ENCODE measurements around the gene RYK.

GRCh38 chr3:134179508-134179907, 71.2 kb downstream of the RYK start:
- no peak for TF ChIP-seq POLR2A (IDR thresholded peaks at IDR 0.05)
- no peak for TF ChIP-seq CTCF (IDR thresholded peaks at IDR 0.05)
